ENCODE results near the gene SNX7.

DNA sequence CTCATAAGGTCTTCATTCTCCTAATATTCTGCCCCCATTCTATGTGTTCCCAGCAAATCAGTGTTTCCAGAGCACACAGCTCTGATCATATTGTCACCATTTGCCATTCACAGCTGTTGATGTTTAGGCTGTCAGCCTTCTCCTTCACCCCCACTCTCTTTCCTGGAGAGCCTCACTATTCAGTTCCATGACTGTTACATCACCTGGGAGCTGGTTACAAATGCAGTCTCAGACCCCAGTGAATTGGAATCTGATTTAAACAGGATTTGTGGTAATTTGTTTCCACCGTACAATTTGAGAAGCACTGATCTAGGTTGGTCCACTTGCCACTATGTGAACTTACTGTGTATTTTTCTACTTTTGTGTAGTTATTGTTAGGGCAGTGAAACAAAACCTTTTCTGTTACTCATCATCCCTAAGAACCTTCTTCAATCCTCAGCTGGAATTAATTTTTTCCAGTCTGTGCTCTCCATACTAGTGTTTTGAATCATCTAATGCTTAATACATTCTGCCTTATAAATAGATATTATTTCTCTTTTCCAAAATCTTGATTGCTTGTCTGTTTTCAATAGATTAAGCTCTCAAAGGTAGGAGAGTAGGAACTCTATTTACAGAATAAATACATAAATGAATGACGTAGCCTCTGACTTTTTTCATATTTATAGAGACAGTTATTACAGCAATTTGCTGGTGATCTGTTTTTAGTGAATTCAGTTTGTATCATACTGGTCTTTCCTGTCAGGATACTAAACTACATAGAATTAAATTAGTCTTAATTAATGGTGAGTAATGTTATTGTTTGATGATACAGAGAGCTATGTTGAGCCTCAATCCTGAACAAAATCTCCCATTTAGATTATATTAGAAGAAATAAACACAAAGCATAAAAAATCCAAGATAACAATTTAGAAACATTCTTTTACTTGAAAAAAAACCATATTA lies 8.1 kb downstream of the SNX7 start:
- TF ChIP-seq POLR2A (IDR thresholded peaks at IDR 0.05), result no peak
- TF ChIP-seq, protein P1, sequence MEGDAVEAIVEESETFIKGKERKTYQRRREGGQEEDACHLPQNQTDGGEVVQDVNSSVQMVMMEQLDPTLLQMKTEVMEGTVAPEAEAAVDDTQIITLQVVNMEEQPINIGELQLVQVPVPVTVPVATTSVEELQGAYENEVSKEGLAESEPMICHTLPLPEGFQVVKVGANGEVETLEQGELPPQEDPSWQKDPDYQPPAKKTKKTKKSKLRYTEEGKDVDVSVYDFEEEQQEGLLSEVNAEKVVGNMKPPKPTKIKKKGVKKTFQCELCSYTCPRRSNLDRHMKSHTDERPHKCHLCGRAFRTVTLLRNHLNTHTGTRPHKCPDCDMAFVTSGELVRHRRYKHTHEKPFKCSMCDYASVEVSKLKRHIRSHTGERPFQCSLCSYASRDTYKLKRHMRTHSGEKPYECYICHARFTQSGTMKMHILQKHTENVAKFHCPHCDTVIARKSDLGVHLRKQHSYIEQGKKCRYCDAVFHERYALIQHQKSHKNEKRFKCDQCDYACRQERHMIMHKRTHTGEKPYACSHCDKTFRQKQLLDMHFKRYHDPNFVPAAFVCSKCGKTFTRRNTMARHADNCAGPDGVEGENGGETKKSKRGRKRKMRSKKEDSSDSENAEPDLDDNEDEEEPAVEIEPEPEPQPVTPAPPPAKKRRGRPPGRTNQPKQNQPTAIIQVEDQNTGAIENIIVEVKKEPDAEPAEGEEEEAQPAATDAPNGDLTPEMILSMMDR (IDR thresholded peaks at IDR 0.05), result no peak
